AG04449 (cell line): ENCODE results near the gene MCM9.
"Not testable (repeated sequence)": the region's sequence is repeated elsewhere in the genome, so short reads cannot be mapped to it uniquely, and the experiment has no call there.

Source experiments
- CTCF ChIA-PET: fragments of 350-600 bp; formaldehyde crosslinking; extraction: SDS; loops from one replicate; lab custom pipeline; 2021; ENCODE audit warnings: antibody characterized with exemption; lab: Yijun Ruan, JAX
- POLR2A ChIA-PET: fragments of 400-600, 350-600 bp; formaldehyde crosslinking; extraction: SDS; loops from one replicate; lab custom pipeline; 2020; ENCODE audit warnings: antibody characterized with exemption, inconsistent platforms; lab: Yijun Ruan, JAX
- DNase-seq: peaks from one replicate; pipeline ENCODE4 v3.0.0-alpha.2; 2010; ENCODE audit warnings: low read depth, low spot score
- H3K4me3 ChIP-seq: 2 replicates; pipeline ENCODE4 v1.5.1; 2011; ENCODE audit warnings: low read depth, mild to moderate bottlenecking, control low read depth, low read length
- TF ChIP-seq, protein P1 (sequence below): IDR thresholded peaks from one replicate; pipeline ENCODE4 v1.5.1; 2011; ENCODE audit warnings: mild to moderate bottlenecking, moderate library complexity, low read length, control low read depth, inconsistent platforms; ENCODE audit not compliant: insufficient read depth; ENCODE audit errors: missing control alignments

The MCM9 gene

DNA sequence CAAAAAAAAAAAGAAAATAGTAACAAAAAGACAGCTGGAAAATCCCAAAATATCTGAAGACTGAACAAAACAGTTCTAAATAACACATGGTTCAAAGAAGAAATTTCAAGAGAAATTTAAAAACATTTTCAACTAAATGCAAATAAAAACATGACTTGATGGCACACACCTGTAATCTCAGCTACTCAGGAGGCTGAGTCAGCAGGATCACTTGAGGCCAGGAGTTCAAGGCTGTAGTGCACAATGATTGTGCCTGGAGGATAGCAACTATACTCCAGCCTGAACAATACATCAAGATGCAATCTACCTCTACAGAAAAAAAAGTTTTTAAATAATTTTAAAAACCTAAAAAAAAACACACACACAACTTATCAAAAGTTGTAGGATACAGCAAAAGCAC is 62.6 kb downstream of the MCM9 start:
- ChIA-PET POLR2A (no interaction called here), CTCF (interaction anchor here (1.2 kb wide), 1 partner anchor 71 kb away, joined by 3 read pairs; no protein-coding TSS in a partner anchor)
- no peak overlapping the region for H3K4me3 ChIP-seq
- DNase-seq: no peak
- TF ChIP-seq, protein P1, sequence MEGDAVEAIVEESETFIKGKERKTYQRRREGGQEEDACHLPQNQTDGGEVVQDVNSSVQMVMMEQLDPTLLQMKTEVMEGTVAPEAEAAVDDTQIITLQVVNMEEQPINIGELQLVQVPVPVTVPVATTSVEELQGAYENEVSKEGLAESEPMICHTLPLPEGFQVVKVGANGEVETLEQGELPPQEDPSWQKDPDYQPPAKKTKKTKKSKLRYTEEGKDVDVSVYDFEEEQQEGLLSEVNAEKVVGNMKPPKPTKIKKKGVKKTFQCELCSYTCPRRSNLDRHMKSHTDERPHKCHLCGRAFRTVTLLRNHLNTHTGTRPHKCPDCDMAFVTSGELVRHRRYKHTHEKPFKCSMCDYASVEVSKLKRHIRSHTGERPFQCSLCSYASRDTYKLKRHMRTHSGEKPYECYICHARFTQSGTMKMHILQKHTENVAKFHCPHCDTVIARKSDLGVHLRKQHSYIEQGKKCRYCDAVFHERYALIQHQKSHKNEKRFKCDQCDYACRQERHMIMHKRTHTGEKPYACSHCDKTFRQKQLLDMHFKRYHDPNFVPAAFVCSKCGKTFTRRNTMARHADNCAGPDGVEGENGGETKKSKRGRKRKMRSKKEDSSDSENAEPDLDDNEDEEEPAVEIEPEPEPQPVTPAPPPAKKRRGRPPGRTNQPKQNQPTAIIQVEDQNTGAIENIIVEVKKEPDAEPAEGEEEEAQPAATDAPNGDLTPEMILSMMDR: no peak

DNA sequence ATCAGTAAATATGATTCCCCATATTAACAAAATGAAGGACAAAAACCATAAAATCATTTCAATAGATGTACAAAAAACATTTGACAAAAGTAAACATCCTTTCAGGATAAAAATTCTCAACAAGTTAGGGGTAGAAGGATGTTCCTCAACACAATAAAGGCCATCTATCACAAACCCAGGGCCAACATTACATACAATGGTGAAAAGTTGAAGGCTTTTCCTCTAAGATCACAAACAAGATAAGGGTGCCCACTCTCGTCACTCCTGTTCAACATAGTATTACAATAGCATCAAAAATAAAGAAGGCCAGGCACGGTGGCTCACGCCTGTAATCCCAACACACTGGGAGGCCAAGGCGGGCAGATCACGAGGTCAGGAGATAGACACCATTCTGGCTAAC is 63.6 kb downstream of the MCM9 start:
- H3K4me3 ChIP-seq: no peak overlapping the region
- DNase-seq: no peak
- CTCF ChIA-PET: no interaction called here
- TF ChIP-seq, protein P1: no peak
- POLR2A ChIA-PET: no interaction called here

DNA sequence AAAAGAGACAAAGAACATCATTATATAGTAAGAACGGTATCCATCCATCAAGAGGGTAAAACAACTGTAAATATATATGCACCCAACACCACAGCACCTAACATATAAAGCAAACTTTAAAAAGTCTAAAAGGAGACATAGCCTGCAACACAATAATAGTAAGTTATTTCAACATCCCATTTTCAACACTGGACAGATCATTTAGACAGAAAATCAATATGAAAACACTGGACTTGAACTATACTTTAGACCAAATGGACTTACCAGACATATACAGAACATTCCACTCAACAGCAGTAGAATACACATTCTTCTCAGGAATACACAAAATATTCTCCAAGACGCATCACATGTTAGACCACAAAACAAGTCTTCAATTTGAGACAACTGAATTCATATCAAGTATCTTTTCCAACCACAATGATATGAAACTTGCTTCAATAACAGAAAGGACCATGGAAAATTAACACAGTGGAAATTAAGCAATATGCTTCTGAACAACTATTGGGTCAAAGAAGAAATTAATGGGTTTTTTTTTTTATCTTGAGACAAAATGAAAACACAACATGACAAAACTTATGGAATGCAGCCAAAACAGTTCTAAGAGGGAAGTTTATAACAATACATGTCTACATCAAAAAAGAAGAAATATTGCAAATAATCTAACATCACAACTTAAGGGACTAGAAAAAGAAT is 64.9 kb downstream of the MCM9 start:
- no peak for DNase-seq
- TF ChIP-seq, protein P1: no peak
- POLR2A ChIA-PET: no interaction called here
- H3K4me3 ChIP-seq: no peak overlapping the region
- CTCF ChIA-PET: no interaction called here

DNA sequence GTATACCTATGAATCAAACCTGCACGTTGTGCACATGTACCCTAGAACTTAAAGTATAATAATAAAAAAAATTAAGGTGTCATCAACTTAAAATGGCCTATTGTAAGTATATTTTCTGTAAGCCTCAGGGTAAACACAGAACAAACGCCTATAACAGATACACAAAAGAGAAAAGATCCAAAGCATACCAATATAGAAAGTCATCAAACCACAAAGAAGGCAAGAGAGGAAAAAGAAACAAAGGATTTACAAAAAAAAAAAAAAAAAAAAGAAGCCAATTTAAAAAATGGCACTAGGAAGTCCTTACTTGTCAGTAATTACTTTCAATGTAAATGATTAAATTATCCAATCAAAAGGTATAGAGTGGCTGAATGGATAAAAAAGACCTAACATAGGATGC is 65.6 kb downstream of the MCM9 start:
- POLR2A ChIA-PET: no interaction called here
- no peak overlapping the region for H3K4me3 ChIP-seq
- CTCF ChIA-PET: no interaction called here
- TF ChIP-seq, protein P1: no peak
- DNase-seq: no peak

DNA sequence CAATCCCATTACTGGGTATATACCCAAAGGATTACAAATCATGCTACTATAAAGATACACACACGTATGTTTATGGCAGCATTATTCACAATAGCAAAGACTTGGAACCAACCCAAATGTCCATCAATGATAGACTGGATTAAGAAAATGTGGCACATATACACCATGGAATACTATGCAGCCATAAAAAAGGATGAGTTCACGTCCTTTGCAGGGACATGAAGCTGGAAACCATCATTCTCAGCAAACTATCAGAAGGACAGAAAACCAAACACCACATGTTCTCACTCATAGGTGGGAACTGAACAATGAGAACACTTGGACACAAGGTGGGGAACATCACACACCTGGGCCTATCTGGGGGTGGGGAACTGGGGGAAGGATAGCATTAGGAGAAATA is 66.1 kb downstream of the MCM9 start:
- DNase-seq, H3K4me3 ChIP-seq, POLR2A ChIA-PET, CTCF ChIA-PET: not testable (repeated sequence)

DNA sequence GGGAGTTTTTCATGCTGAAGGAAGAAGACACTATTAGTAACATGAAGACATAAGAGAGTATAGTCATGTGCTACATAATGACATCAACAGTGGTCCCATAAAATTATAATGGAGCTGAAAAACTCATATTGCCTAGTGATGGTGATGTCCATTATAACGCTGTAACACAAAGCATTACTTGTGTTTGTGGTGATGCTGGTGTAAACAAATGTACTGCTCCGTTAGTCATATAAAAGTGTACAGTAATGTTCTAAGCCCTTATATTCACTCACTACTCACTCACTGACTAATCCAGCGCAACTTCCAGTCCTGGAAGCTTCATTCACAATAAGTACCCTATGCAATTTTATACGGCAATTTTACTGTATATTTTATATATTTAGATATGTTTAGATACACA is 67.8 kb downstream of the MCM9 start:
- ChIA-PET CTCF (no interaction called here), POLR2A (no interaction called here)
- no peak for DNase-seq
- TF ChIP-seq, protein P1: no peak
- H3K4me3 ChIP-seq: no peak overlapping the region

DNA sequence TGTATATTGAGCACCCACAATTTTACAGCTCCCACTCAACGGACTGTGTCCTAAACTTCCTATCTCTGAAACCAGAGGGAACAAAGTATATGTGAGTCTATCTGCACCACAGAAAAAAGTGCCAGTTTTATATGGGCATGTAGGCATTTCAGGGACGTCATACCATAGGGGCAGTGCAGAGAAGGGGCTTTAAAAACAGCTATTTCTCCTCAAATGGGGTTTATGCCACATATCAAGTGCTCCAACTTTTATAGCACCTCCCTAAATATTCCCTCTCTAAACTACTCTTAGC is 69.9 kb downstream of the MCM9 start:
- POLR2A ChIA-PET: no interaction called here
- no peak overlapping the region for H3K4me3 ChIP-seq
- CTCF ChIA-PET: interaction anchor here (1.7 kb wide), 1 partner anchor 29 kb away, joined by 4 read pairs; the partner anchor contains the start of gene ASF1A
- TF ChIP-seq, protein P1: no peak
- no peak for DNase-seq
